Measurements from ENCODE around the gene SOWAHA. TPM values are rescaled to one million over a fixed set of nuclear protein-coding genes. Genes with fewer than 3 reads are reported as not detected.

Gene SOWAHA
- total and polyA plus RNA-seq, 4 experiments from 2014 or later: 0.06 TPM; not detected in 3

DNA sequence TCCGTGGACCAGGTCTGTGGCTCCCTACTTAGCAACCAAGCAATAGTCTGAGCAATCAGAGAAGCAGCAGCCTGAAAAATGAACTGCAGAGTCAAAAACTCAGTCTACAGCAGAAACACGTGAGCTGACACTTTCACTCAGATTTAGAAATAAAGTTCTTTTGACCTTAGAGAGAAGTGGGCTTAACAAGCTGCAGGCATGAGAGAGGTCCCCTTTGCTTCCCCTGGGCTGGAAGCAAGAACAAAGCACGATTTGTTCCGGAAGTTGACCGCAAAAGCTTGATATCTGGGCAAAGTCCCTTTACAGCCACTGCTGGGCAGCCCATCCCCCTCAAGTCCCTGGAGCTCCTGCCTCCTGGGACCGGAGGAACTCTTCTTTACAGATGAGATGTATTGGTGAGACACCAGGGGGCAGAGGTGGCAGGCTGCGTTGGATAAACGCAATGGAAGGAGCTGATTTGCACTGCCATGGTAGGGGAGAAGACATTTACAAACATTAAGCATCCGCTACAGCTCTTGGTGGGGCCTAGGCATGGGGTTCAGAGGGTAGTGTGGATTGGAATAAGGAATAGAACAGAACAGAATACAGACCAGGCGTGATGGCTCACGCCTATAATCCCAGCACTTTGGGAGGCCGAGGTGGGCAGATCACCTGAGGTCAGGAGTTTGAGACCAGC is 5.8 kb upstream of the SOWAHA start:
- H3K4me1 Mint-ChIP-seq: peaks cover under 1 to 3% (median 2%) of the 10 kb centered on the region in 4 donors
- POLR2A ChIA-PET (ENCODE audit: partially characterized antibody): interaction anchor here (1.1 kb wide), 1 partner anchor 70 kb away, joined by 5 read pairs; the partner anchor contains the start of gene KIF3A

GRCh38 chr5:132808448-132808847 is 4.7 kb upstream of the SOWAHA start:
- H3K27ac Mint-ChIP-seq: no peak overlapping the region
- H3K36me3 Mint-ChIP-seq: no peaks in the 10 kb centered on the region
- intact Hi-C loops (cut with micrococcal nuclease): no loop called here
- H3K27me3 ChIP-seq (ENCODE audit: insufficient read depth, low read length): peaks cover 26% of the 10 kb centered on the region
- peaks cover 0 to 4% (median 0%) of the 10 kb centered on the region in 8 donors for H3K9me3 Mint-ChIP-seq
- DNase-seq: no peak
- peaks cover 11% of the 10 kb centered on the region for H3K4me1 ChIP-seq (ENCODE audit: insufficient read depth, low read length)
- no peaks in the 10 kb centered on the region for H3K36me3 ChIP-seq (ENCODE audit: insufficient read depth, low read length)
- H3K9me3 ChIP-seq (ENCODE audit: control insufficient read depth in 1 of 2, low read length in 2 of 2): no peaks in the 10 kb centered on the region
- POLR2A ChIA-PET (ENCODE audit: partially characterized antibody): no interaction called here
- peaks cover 8 to 11% (median 9%) of the 10 kb centered on the region in 4 donors for H3K4me1 Mint-ChIP-seq
- H3K4me3 Mint-ChIP-seq: no peak overlapping the region
- peaks cover 37 to 54% of the 10 kb centered on the region in 2 donors for H3K27me3 Mint-ChIP-seq
- H3K4me3 ChIP-seq (ENCODE audit: low read length in 2 of 2): no peak overlapping the region
- CTCF ChIA-PET (ENCODE audit: partially characterized antibody): interaction anchor here (1.2 to 2.3 kb wide), 3 partner anchors 11 to 71 kb away, joined by 3 to 14 read pairs (median 4); partner anchors contain the start of gene KIF3A
- H3K27ac ChIP-seq (ENCODE audit: low read depth, low read length): no peak overlapping the region

More for the DNA sequence above, 5.8 kb upstream of the SOWAHA start:
- peaks cover 2% of the 10 kb centered on the region for H3K4me1 ChIP-seq (ENCODE audit: insufficient read depth, low read length)
- peaks cover 17% of the 10 kb centered on the region for H3K27me3 ChIP-seq (ENCODE audit: insufficient read depth, low read length)
- CTCF ChIA-PET (ENCODE audit: partially characterized antibody): interaction anchor here (1.5 to 2.3 kb wide), 2 partner anchors 12 to 60 kb away, joined by 4 to 14 read pairs; partner anchors contain the start of gene CCNI2
- H3K4me3 Mint-ChIP-seq: no peak overlapping the region
- no peaks in the 10 kb centered on the region for H3K36me3 ChIP-seq (ENCODE audit: insufficient read depth, low read length)
- DNase-seq: no peak
- H3K27ac ChIP-seq (ENCODE audit: low read depth, low read length): no peak overlapping the region
- no peak overlapping the region for H3K4me3 ChIP-seq (ENCODE audit: low read length in 2 of 2)
- intact Hi-C loops (cut with micrococcal nuclease): no loop called here
- H3K27ac Mint-ChIP-seq: peak overlapping the region in 1 of 7 donors; percentile 57
- H3K9me3 ChIP-seq (ENCODE audit: control insufficient read depth in 1 of 2, low read length in 2 of 2): no peaks in the 10 kb centered on the region
- H3K27me3 Mint-ChIP-seq: peaks cover 32 to 57% of the 10 kb centered on the region in 2 donors
- H3K9me3 Mint-ChIP-seq: peaks cover 0 to 4% (median 0%) of the 10 kb centered on the region in 8 donors
- no peaks in the 10 kb centered on the region for H3K36me3 Mint-ChIP-seq

DNA sequence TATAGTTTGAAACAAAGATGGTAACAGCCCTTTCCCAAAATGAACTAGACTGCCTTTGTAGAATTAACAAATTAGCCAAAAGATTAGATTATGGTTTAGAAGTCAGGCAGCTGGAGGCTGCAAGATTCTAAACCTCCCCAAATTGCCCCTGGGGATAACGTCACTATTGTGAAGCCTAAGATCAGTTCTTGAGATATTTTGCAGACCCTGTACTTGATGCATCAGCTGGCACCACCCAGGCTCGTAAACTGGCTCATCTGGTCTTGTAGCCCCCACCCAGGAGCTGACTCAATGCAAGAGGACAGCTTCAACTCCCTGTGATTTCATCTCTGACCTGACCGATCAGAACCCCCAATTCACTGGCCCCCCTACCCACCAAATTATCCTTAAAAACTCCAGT is 4.2 kb upstream of the SOWAHA start:
- Histone ChIP-seq H3K9me3 (ENCODE audit: control insufficient read depth in 1 of 2, low read length in 2 of 2) (no peaks in the 10 kb centered on the region), H3K36me3 (ENCODE audit: insufficient read depth, low read length) (no peaks in the 10 kb centered on the region), H3K27me3 (ENCODE audit: insufficient read depth, low read length) (peaks cover 26% of the 10 kb centered on the region), H3K27ac (ENCODE audit: low read depth, low read length) (no peak overlapping the region), H3K4me1 (ENCODE audit: insufficient read depth, low read length) (peaks cover 13% of the 10 kb centered on the region), H3K4me3 (ENCODE audit: low read length in 2 of 2) (no peak overlapping the region)
- Mint-ChIP-seq H3K36me3 (no peaks in the 10 kb centered on the region), H3K27ac (no peak overlapping the region), H3K9me3 (peaks cover 0 to 4% (median 0%) of the 10 kb centered on the region in 8 donors), H3K27me3 (peaks cover 35 to 50% of the 10 kb centered on the region in 2 donors), H3K4me3 (no peak overlapping the region), H3K4me1 (peaks cover 8 to 11% (median 9%) of the 10 kb centered on the region in 4 donors)
- intact Hi-C loops (cut with micrococcal nuclease): no loop called here
- CTCF ChIA-PET (ENCODE audit: partially characterized antibody): interaction anchor here (1.2 to 1.8 kb wide), 4 partner anchors 11 to 71 kb away, joined by 3 to 8 read pairs (median 4); partner anchors contain the start of gene KIF3A
- POLR2A ChIA-PET (ENCODE audit: partially characterized antibody): interaction anchor here (0.9 kb wide), 1 partner anchor 252 kb away, joined by 3 read pairs; the partner anchor contains the start of gene RAD50
- no peak for DNase-seq

GRCh38 chr5:132810605-132811004 is 2.5 kb upstream of the SOWAHA start:
- intact Hi-C loops (cut with micrococcal nuclease): no loop called here
- ChIA-PET POLR2A (ENCODE audit: partially characterized antibody) (no interaction called here), CTCF (ENCODE audit: partially characterized antibody) (interaction anchor here (0.9 to 1.8 kb wide), 2 partner anchors 10 to 16 kb away, joined by 3 to 8 read pairs; no protein-coding TSS in a partner anchor)
- H3K36me3 ChIP-seq (ENCODE audit: insufficient read depth, low read length): no peaks in the 10 kb centered on the region
- H3K4me3 Mint-ChIP-seq: no peak overlapping the region
- H3K4me1 ChIP-seq (ENCODE audit: insufficient read depth, low read length): peaks cover 13% of the 10 kb centered on the region
- peaks cover 26% of the 10 kb centered on the region for H3K27me3 ChIP-seq (ENCODE audit: insufficient read depth, low read length)
- no peaks in the 10 kb centered on the region for H3K9me3 Mint-ChIP-seq
- H3K27me3 Mint-ChIP-seq: peaks cover 30 to 38% of the 10 kb centered on the region in 2 donors
- H3K4me1 Mint-ChIP-seq: peaks cover 8 to 14% (median 10%) of the 10 kb centered on the region in 4 donors
- H3K9me3 ChIP-seq (ENCODE audit: control insufficient read depth in 1 of 2, low read length in 2 of 2): no peaks in the 10 kb centered on the region
- DNase-seq: no peak
- no peak overlapping the region for H3K27ac Mint-ChIP-seq
- H3K4me3 ChIP-seq (ENCODE audit: low read length in 2 of 2): no peak overlapping the region
- no peaks in the 10 kb centered on the region for H3K36me3 Mint-ChIP-seq
- H3K27ac ChIP-seq (ENCODE audit: low read depth, low read length): no peak overlapping the region

GRCh38 chr5:132812123-132812765 is 858 bp upstream of the SOWAHA start:
- Mint-ChIP-seq H3K27me3 (peaks cover 30 to 35% of the 10 kb centered on the region in 2 donors), H3K4me3 (peak overlapping the region; percentile 80 to 85 (median 82)), H3K9me3 (no peaks in the 10 kb centered on the region), H3K36me3 (no peaks in the 10 kb centered on the region), H3K27ac (no peak overlapping the region), H3K4me1 (peaks cover 8 to 14% (median 10%) of the 10 kb centered on the region in 4 donors)
- intact Hi-C loops (cut with micrococcal nuclease): no loop called here
- Histone ChIP-seq H3K27me3 (ENCODE audit: insufficient read depth, low read length) (peaks cover 26% of the 10 kb centered on the region), H3K4me3 (ENCODE audit: low read length in 2 of 2) (no peak overlapping the region), H3K9me3 (ENCODE audit: control insufficient read depth in 1 of 2, low read length in 2 of 2) (no peaks in the 10 kb centered on the region), H3K27ac (ENCODE audit: low read depth, low read length) (no peak overlapping the region), H3K36me3 (ENCODE audit: insufficient read depth, low read length) (no peaks in the 10 kb centered on the region), H3K4me1 (ENCODE audit: insufficient read depth, low read length) (peaks cover 13% of the 10 kb centered on the region)
- no peak for DNase-seq
- CTCF ChIA-PET (ENCODE audit: partially characterized antibody): interaction anchor here (1.1 kb wide), 1 partner anchor 8 kb away, joined by 7 read pairs; no protein-coding TSS in a partner anchor
- POLR2A ChIA-PET (ENCODE audit: partially characterized antibody): no interaction called here

- Mint-ChIP-seq H3K27me3 (peaks cover 32 to 33% of the 10 kb centered on the region in 2 donors), H3K4me1 (peaks cover 8 to 14% (median 10%) of the 10 kb centered on the region in 4 donors), H3K9me3 (no peaks in the 10 kb centered on the region), H3K4me3 (peak overlapping the region in 3 of 8 donors; percentile 32 to 66 (median 59)), H3K36me3 (no peaks in the 10 kb centered on the region), H3K27ac (no peak overlapping the region)
- H3K4me1 ChIP-seq (ENCODE audit: insufficient read depth, low read length): peaks cover 13% of the 10 kb centered on the region
- no peaks in the 10 kb centered on the region for H3K9me3 ChIP-seq (ENCODE audit: control insufficient read depth in 1 of 2, low read length in 2 of 2)
- peak; percentile 29 to 41 (median 38) for DNase-seq
- H3K27me3 ChIP-seq (ENCODE audit: insufficient read depth, low read length): peaks cover 26% of the 10 kb centered on the region
- POLR2A ChIA-PET (ENCODE audit: partially characterized antibody): interaction anchor here (0.7 to 1.1 kb wide), 5 partner anchors 10 to 323 kb away, joined by 3 read pairs; partner anchors contain the start of genes CCNI2 and IRF1
- CTCF ChIA-PET (ENCODE audit: partially characterized antibody): interaction anchor here (1.2 to 1.4 kb wide), 2 partner anchors 66 to 67 kb away, joined by 3 read pairs; partner anchors contain the start of gene CCNI2
- intact Hi-C loops (cut with micrococcal nuclease): no loop called here
- no peaks in the 10 kb centered on the region for H3K36me3 ChIP-seq (ENCODE audit: insufficient read depth, low read length)
- no peak overlapping the region for H3K27ac ChIP-seq (ENCODE audit: low read depth, low read length)
- H3K4me3 ChIP-seq (ENCODE audit: low read length in 2 of 2): no peak overlapping the region
Measured at GRCh38 chr5:132813599-132814502, 749 bp downstream of the SOWAHA start.

All from CD4-positive, alpha-beta memory T cell (primary cell).